GM10248 (cell line): ENCODE results near the gene GALNT17.

Source experiments
- CTCF ChIA-PET: fragments of 300-600 bp; sonication (Branson Sonifier 250); formaldehyde crosslinking; extraction: SDS; loops from one replicate; lab custom pipeline; 2021; ENCODE audit warnings: antibody characterized with exemption; lab: Yijun Ruan, JAX
- POLR2A ChIA-PET: fragments of 350-650 bp; sonication (Branson Sonifier 250); formaldehyde crosslinking; extraction: SDS; loops from one replicate; lab custom pipeline; 2020; ENCODE audit warnings: antibody characterized with exemption; lab: Yijun Ruan, JAX
- DNase-seq: peaks from one replicate; pipeline ENCODE4 v3.0.0; 2012; ENCODE audit errors: extremely low spot score
- TF ChIP-seq, protein P1 (sequence below): IDR thresholded peaks from 2 replicates; pipeline ENCODE4 v1.5.1; 2012; ENCODE audit warnings: mild to moderate bottlenecking, low read depth; ENCODE audit errors: extremely low read depth, missing control alignments, control extremely low read depth

GALNT17 gene

DNA sequence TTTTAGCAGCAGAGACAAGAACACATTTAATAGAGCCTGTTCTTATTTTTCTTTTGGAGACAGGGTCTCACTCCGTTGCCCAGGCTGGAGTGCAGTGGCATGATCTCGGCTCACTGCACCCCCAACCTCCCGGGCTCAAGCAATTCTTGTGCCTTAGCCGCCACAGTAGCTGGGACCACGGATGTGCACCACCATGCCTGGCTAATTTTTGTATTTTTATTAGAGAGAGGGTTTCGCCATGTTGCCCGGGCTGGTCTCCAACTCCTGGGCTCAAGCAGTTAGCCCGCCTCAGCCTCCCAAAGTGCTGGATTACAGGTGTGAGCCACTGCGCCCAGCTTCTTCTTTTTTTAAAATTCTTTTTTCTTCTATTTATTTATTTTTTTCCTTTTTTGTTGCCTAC lies 23.3 kb downstream of the GALNT17 start:
- ChIA-PET CTCF (no interaction called here), POLR2A (no interaction called here)
- TF ChIP-seq, protein P1, sequence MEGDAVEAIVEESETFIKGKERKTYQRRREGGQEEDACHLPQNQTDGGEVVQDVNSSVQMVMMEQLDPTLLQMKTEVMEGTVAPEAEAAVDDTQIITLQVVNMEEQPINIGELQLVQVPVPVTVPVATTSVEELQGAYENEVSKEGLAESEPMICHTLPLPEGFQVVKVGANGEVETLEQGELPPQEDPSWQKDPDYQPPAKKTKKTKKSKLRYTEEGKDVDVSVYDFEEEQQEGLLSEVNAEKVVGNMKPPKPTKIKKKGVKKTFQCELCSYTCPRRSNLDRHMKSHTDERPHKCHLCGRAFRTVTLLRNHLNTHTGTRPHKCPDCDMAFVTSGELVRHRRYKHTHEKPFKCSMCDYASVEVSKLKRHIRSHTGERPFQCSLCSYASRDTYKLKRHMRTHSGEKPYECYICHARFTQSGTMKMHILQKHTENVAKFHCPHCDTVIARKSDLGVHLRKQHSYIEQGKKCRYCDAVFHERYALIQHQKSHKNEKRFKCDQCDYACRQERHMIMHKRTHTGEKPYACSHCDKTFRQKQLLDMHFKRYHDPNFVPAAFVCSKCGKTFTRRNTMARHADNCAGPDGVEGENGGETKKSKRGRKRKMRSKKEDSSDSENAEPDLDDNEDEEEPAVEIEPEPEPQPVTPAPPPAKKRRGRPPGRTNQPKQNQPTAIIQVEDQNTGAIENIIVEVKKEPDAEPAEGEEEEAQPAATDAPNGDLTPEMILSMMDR: no peak
- DNase-seq: no peak

DNA sequence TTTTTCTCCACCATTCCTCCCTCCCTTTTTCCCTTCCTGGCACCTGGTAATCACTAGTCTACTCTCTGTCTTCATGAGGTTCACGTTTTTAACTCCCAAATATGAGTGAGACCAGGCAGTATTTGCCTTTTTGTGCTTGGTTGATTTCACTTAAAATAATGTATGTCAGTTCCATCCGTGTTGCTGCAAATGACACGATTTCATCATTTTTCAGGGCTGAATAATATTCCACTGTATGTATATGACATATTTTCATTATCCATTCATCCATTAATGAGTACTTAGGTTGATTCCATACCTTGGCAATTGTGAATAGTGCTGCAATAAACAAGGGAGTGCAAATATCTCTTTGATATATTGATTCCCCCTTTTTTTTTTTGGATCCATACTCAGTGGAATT lies 25.8 kb downstream of the GALNT17 start:
- CTCF ChIA-PET: no interaction called here
- TF ChIP-seq, protein P1: no peak

DNA sequence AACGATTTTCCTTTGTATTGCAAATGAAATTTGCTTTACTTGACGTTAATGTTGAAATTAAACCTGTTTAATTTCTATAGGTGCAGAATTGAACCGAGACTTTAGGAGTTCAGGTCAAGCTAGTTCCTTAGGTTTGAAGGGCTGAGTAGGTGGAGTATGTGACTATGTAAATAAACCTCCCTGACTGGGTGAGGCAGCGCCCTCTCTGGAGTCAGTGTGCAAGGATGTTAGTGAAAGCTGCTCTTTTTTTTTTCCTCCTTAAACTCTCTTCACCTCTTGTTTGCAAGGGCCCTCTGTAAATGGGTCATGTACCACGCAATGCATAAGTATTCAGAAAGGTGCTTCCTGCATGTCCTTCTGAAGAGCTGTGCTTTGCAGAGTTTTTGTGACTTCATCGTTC lies 33.8 kb downstream of the GALNT17 start:
- ChIA-PET CTCF (interaction anchor here (1.4 kb wide), 1 partner anchor 266 kb away, joined by 3 read pairs; no protein-coding TSS in a partner anchor), POLR2A (no interaction called here)
- TF ChIP-seq, protein P1: no peak
- DNase-seq: no peak

More for the DNA sequence above, 25.8 kb downstream of the GALNT17 start:
- POLR2A ChIA-PET: no interaction called here
- DNase-seq: no peak

GRCh38 chr7:71171476-71171875 lies 39.5 kb downstream of the GALNT17 start:
- ChIA-PET CTCF (no interaction called here), POLR2A (no interaction called here)
- DNase-seq: no peak
- TF ChIP-seq, protein P1: no peak

- POLR2A ChIA-PET: no interaction called here
- CTCF ChIA-PET: no interaction called here
- no peak for DNase-seq
- TF ChIP-seq, protein P1: no peak
Observed at GRCh38 chr7:71173955-71174354, 42.0 kb downstream of the GALNT17 start.

DNA sequence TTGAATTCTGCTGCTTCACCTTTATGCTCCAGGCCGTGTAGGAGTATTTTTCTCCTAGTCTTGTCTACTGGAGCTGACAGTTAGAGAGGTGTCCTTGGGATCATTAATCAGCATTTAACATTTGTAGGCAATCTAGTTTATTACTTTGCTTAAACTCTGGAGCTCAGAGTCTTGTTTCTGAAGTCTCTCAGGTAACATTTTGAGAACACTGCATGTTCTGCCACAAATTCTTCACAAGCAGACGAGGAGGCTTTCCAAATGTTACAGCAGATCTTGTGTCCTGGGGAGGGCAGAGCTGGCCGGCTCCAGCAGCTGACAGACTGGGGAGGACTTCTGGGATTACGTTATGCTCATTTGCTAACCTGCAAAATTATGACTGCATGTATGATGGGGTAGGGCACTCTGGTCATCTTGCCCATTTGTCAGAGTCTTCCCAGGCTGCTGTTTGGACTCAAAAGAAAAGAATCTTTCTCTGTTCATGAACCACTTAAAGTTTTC lies 50.5 kb downstream of the GALNT17 start:
- TF ChIP-seq, protein P1: no peak
- DNase-seq: no peak
- ChIA-PET CTCF (no interaction called here), POLR2A (no interaction called here)
